T-helper 17 cell (primary cell): ENCODE measurements around the gene PNLIP. TPM values are rescaled to one million over a fixed set of nuclear protein-coding genes. Genes with fewer than 3 reads are reported as not detected.
A peak's percentile ranks its signal among the peaks of the same experiment; 100 is the strongest.

Experiments used
- ATAC-seq: fragments of 150-1000 bp; cut with Tn5 transposase; 2 replicates; pipeline ENCODE4 v1.10.0; 2021; ENCODE audit warnings: mild to moderate bottlenecking, moderate library complexity
- DNase-seq, 3 donors: peaks; one replicate each; pipeline versions ENCODE4 v3.0.0 to v3.0.0-alpha.2; 2020 to 2021
- H3K9me3 ChIP-seq: one replicate; pipeline ENCODE4 v1.7.0; 2013; ENCODE audit warnings: low read length, mild to moderate bottlenecking; ENCODE audit not compliant: control insufficient read depth, poor library complexity, severe bottlenecking
- H3K27ac Mint-ChIP-seq: one replicate; pipeline ENCODE4 v1.8.0; 2022; ENCODE audit warnings: mild to moderate bottlenecking, moderate library complexity, mixed read lengths
- H3K27me3 Mint-ChIP-seq: one replicate; pipeline ENCODE4 v1.8.0; 2022; ENCODE audit warnings: mixed read lengths
- H3K36me3 Mint-ChIP-seq: one replicate; pipeline ENCODE4 v1.8.0; 2022; ENCODE audit warnings: low read depth, mixed read lengths
- H3K4me1 Mint-ChIP-seq: one replicate; pipeline ENCODE4 v1.8.0; 2022; ENCODE audit warnings: mild to moderate bottlenecking, mixed read lengths
- H3K4me3 Mint-ChIP-seq: one replicate; pipeline ENCODE4 v1.8.0; 2022; ENCODE audit warnings: mild to moderate bottlenecking, moderate library complexity, mixed read lengths
- total RNA-seq, 4 donors: library from RNA in 2 of 4; stranded (reverse) in 2 of 4; gene quantifications; one replicate each; pipeline ENCODE4 v1.2.3 and lab custom pipeline; 2022 to 2026

PNLIP gene
- total RNA-seq, 2 donors from 2014 or later: not detected

DNA sequence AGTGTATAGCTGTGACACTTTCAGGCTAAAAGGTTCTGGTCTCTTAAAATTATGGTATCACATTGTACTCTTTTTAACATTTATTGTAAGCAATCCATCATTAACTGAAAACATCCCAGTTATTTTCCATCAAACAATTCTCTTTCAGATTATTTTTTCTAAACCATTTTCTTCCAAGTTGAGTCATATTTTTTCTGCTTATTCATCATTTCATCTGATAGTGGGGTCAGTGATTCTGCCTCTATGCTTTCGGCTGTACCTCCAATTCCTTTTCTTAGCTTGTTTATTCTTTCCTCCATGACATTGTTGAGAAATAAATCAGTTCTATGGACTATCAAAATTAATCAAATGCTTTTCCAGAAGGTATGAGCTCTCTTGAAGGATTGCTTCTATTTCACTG lies 609 bp upstream of the PNLIP start:
- H3K27me3 Mint-ChIP-seq: peaks cover 4% of the 10 kb centered on the region
- no peak for ATAC-seq
- DNase-seq: no peak
- H3K36me3 Mint-ChIP-seq: no peaks in the 10 kb centered on the region
- H3K4me3 Mint-ChIP-seq: no peak overlapping the region
- no peaks in the 10 kb centered on the region for H3K9me3 ChIP-seq
- H3K4me1 Mint-ChIP-seq: no peaks in the 10 kb centered on the region
- peak overlapping the region; percentile 10 for H3K27ac Mint-ChIP-seq

DNA sequence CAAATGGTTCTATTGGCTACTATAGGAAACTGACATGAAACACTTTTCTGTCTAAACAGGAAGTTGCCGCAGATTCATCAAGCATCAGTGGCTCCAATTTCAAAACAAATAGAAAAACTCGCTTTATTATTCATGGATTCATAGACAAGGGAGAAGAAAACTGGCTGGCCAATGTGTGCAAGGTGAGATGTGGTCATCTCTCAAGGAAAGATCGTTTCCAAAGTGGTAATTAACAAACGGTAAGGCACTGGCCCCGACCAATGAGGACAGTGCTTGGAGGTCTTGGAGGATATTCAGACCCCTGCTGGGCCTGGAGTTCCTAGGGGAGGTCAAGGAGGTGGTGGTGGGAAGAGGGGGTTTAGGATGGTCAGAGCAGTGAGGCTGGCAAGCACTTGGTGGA lies 2.6 kb downstream of the PNLIP start:
- ATAC-seq (no peak), DNase-seq (no peak)
- Mint-ChIP-seq H3K36me3 (no peaks in the 10 kb centered on the region), H3K27me3 (peaks cover 4% of the 10 kb centered on the region), H3K4me1 (no peaks in the 10 kb centered on the region), H3K27ac (no peak overlapping the region), H3K4me3 (no peak overlapping the region)
- H3K9me3 ChIP-seq: no peaks in the 10 kb centered on the region

DNA sequence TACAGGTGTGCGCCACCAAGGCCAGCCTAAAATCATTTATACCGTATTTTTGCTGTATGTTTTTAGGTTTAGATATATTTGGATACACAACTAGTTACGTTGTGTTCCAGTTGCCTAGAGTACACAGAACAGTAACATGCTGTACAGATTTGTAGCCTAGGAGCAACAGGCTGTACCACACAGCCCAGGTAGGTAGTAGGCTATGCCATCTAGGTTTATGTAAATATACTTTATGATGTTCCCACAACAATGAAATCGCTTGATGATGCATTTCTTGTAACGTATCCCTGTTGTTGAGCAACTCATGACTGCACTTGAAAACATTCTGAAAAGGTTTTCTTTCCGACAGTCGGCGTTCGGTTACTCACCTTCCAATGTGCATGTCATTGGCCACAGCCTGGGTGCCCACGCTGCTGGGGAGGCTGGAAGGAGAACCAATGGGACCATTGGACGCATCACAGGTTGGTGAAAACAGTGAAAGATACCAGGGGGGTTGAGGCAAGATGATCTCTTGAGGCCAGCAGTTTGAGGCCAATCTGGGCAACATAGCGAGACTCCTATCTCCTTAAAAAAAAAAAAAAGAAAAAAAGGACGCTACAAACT lies 7.7 kb downstream of the PNLIP start:
- H3K9me3 ChIP-seq: no peaks in the 10 kb centered on the region
- H3K27ac Mint-ChIP-seq: no peak overlapping the region
- DNase-seq (no peak), ATAC-seq (no peak)
- H3K36me3 Mint-ChIP-seq: no peaks in the 10 kb centered on the region
- no peaks in the 10 kb centered on the region for H3K4me1 Mint-ChIP-seq
- H3K27me3 Mint-ChIP-seq: no peaks in the 10 kb centered on the region
- H3K4me3 Mint-ChIP-seq: no peak overlapping the region

DNA sequence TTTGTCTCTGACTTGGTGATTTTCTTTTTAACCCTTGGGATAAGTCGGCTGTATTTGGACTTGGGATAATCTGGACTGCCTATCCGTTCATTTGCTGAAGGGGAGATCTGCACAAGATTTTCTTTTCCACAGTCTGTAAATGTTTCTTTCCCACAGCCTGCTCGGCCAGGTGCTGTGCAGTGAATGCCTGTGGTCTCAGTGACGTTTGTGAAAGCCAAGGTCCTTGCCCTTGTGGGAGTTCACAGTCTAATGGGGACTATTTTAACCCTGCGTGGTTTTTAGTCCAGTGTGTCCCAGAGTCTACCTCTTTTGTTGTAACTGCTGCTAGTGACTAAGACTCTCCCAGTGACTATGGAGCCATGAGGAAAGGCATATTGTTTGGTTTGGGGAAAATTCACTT lies 8.9 kb downstream of the PNLIP start:
- H3K9me3 ChIP-seq: no peaks in the 10 kb centered on the region

DNA sequence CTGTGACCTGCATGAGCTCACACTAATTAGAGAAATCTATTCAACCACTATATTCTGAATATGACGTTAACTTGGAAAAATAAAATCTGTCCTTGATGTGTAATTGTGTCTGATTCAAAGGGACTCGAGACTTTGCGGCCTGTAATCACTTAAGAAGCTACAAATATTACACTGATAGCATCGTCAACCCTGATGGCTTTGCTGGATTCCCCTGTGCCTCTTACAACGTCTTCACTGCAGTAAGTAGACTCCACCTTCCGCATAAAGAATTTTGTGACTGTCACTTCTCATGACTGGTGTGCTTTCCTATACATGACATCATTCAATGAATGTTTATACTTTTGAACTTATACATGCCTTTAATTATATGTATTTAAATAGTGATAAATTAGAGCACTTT lies 10.1 kb downstream of the PNLIP start:
- Mint-ChIP-seq H3K36me3 (no peaks in the 10 kb centered on the region), H3K4me3 (no peak overlapping the region), H3K27me3 (no peaks in the 10 kb centered on the region), H3K4me1 (no peaks in the 10 kb centered on the region), H3K27ac (no peak overlapping the region)
- ATAC-seq: no peak
- no peaks in the 10 kb centered on the region for H3K9me3 ChIP-seq
- no peak for DNase-seq

More for the DNA sequence above, 8.9 kb downstream of the PNLIP start:
- H3K36me3 Mint-ChIP-seq: no peaks in the 10 kb centered on the region
- no peak overlapping the region for H3K27ac Mint-ChIP-seq
- DNase-seq: no peak
- no peak for ATAC-seq
- no peaks in the 10 kb centered on the region for H3K27me3 Mint-ChIP-seq
- H3K4me3 Mint-ChIP-seq: no peak overlapping the region
- H3K4me1 Mint-ChIP-seq: no peaks in the 10 kb centered on the region

DNA sequence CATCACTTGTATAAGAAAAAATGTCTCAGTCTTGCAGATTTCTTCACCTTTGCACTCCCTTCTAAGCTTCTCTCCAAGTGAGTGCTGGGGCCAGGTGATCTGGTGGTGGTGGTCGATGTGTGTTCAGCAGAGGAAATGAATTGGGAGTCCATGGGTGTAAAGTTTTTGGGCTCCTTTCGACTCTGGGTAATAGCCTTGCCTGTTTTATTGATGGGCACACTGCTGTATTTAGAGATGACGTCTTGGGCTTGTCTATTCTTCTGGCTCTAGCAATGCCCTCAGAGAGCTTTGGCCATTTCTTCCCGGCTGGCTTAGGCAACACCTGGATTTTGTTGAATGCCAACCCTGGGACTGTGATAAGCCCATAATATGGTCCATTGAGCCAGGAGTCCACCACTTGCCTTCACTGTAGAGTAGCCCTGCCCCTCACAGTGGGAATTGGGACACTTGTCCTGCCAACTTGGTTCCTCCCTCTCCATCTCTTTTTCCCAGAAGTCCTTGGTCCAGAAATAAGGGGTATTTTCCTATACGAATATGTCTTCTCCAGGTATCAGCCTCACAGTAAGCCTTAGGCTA lies 11.7 kb downstream of the PNLIP start:
- ATAC-seq: no peak
- Mint-ChIP-seq H3K4me3 (no peak overlapping the region), H3K27me3 (peaks cover 5% of the 10 kb centered on the region), H3K27ac (no peak overlapping the region), H3K36me3 (no peaks in the 10 kb centered on the region), H3K4me1 (no peaks in the 10 kb centered on the region)
- H3K9me3 ChIP-seq: no peaks in the 10 kb centered on the region
- DNase-seq: no peak

DNA sequence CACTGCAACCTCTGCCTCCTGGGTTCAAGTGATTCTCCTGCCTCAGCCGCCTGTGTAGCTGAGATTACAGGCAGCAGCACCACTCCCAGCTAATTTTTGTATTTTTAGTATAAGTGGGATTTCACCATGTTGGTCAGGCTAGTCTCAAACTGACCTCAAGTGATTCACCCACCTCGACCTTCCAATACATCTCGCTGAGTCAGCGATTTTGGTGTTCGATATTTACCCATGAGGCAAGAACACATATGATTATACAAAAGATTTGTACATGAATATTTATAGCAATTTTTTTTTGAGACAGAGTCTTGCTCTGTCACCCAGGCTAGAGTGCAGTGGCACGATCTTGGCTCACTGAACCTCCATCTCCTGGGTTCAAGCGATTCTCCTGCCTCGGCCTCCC lies 19.8 kb downstream of the PNLIP start:
- DNase-seq (no peak), ATAC-seq (no peak)
- H3K9me3 ChIP-seq: no peaks in the 10 kb centered on the region
- no peaks in the 10 kb centered on the region for H3K36me3 Mint-ChIP-seq
- peaks cover 6% of the 10 kb centered on the region for H3K27me3 Mint-ChIP-seq
- H3K4me1 Mint-ChIP-seq: no peaks in the 10 kb centered on the region
- H3K27ac Mint-ChIP-seq: no peak overlapping the region
- no peak overlapping the region for H3K4me3 Mint-ChIP-seq

DNA sequence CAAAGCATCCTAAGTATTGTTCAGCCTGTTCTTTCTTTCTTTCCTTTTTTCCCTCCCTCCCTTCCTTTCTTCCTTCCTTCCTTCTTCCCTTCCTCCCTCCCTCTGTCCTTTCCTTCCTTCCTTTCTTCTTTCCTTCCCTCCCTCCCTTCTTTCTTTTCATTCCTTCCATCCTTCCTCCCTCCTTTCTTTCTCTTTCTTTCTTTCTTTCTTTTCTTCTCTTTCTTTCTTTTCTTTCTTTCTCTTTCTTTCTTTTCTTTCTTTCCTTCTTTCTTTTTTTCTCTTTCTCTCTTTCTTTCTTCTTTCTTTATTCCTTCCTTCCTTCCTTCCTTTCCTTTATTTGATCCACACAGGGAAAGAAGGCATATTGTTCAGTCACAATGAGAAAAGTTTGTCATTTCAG lies 21.2 kb downstream of the PNLIP start:
- ATAC-seq (no peak), DNase-seq (no peak)
- Mint-ChIP-seq H3K27me3 (peaks cover 5% of the 10 kb centered on the region), H3K36me3 (no peaks in the 10 kb centered on the region), H3K4me1 (no peaks in the 10 kb centered on the region), H3K4me3 (no peak overlapping the region), H3K27ac (no peak overlapping the region)
- H3K9me3 ChIP-seq: no peaks in the 10 kb centered on the region

DNA sequence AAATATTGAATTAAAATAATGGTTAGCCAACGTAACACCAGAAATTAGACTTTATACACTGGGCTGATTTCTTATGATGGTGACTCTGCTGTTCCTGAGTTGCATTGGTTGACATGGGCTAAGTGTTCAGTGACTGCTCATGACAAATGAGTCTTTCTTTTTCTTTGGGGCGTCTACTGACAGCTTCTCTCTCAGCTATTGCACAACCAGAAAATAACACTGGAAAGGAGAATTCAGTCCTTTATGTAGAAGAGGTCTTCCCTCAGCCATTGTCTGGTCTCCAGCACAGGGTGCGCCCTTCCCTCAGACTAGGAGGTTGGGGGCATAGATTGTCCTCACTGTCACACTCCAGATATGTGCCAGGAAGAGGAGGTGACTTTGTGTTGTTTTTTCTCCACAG lies 21.6 kb downstream of the PNLIP start:
- no peaks in the 10 kb centered on the region for H3K9me3 ChIP-seq
- H3K4me3 Mint-ChIP-seq: no peak overlapping the region
- no peaks in the 10 kb centered on the region for H3K4me1 Mint-ChIP-seq
- peaks cover 1% of the 10 kb centered on the region for H3K27me3 Mint-ChIP-seq
- DNase-seq (no peak), ATAC-seq (no peak)
- H3K27ac Mint-ChIP-seq: no peak overlapping the region
- H3K36me3 Mint-ChIP-seq: no peaks in the 10 kb centered on the region

DNA sequence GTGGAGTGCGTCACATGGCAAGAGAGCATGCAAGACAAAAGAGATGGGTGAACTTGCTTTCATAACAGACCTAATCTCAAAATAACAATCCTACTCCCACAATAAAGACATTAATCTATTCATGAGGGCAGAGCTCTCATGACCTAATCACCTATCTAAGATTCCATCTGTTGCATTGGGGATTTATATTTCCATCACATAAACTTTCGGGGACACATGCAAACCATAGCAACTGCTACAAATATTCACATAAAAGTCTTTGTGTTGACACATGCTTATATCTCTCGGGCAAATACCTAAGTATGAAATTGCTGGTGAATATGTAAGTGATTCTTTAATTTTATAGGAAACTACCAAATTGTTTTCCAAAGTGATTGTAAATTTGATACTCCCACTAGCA lies 29.1 kb downstream of the PNLIP start:
- Mint-ChIP-seq H3K4me1 (no peaks in the 10 kb centered on the region), H3K36me3 (no peaks in the 10 kb centered on the region), H3K4me3 (no peak overlapping the region), H3K27me3 (peaks cover 6% of the 10 kb centered on the region), H3K27ac (no peak overlapping the region)
- no peaks in the 10 kb centered on the region for H3K9me3 ChIP-seq
- DNase-seq (no peak), ATAC-seq (no peak)

DNA sequence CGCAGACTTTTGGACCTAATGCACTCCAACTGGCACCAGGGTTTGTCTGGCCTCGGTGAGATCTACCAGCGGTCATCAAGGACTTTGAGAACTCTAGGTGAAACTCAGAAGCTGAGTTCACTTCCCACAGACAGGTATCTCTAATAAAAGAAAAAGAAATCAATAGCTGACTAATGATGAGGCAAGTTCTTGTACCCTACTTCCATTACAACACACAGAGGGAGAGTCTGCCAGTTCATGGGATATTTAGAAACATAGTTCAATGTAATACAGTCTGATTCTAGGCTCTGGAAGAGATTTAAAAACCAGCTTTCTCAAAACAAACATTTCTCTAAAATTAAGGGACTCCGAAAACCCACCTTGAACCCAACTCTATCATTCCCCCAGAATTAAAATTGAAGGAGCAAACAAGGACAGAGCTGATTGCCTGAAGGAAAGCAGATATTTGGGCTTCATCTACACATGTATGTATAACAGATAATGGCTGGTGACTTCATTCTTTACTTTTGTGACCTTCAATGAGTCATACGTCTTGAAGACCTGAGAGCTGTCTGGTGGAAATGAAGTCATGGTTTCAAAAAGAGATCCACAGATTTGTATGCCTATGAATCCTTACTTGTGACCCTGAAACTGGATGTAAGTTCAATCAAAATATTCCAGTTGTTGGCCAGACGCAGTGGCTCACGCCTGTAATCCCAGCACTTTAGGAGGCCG lies 42.3 kb downstream of the PNLIP start:
- Mint-ChIP-seq H3K27me3 (peaks cover 13% of the 10 kb centered on the region), H3K36me3 (no peaks in the 10 kb centered on the region), H3K4me3 (no peak overlapping the region), H3K4me1 (no peaks in the 10 kb centered on the region), H3K27ac (no peak overlapping the region)
- H3K9me3 ChIP-seq: no peaks in the 10 kb centered on the region
- ATAC-seq (no peak), DNase-seq (no peak)

DNA sequence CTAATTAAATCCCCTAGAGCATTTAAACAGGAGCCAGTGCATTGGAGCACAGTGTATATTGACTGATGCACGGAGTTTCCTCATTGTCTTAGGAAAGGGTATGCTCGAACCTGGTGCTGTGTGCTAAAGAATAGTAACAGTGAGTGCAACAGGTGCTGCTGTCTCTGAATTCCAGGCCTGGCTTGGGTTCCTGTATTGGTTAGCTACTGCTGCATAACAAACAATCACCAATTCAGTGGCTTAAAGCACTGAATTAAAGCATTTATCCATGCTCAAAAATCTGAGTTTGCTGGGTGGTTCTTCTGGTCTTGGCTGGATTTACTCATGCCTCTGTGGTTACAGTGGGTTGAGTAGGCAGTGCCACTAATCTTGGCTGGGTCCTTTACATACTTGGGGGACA lies 43.3 kb downstream of the PNLIP start:
- H3K27me3 Mint-ChIP-seq: peaks cover 18% of the 10 kb centered on the region
- H3K4me1 Mint-ChIP-seq: no peaks in the 10 kb centered on the region
- no peak overlapping the region for H3K4me3 Mint-ChIP-seq
- no peak overlapping the region for H3K27ac Mint-ChIP-seq
- DNase-seq (no peak), ATAC-seq (no peak)
- no peaks in the 10 kb centered on the region for H3K9me3 ChIP-seq
- no peaks in the 10 kb centered on the region for H3K36me3 Mint-ChIP-seq

DNA sequence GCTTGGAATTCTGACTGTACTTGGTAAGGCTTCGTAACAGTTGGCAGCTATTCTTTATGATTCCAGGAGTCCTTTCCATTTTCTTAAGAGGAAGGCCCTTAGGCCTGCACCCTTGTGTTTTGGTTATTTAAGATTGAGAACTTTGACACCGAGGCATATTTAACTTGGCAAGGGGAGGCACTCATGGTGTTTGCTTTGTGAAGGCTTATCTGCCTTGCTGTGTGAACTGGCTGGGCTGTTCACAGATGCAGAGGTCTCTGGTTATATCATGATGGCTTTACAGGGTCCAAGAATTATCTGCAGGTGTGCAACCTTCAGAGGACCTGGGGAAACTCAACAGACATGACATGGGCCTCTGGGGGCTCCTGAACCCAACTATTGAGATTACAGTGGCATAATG lies 44.2 kb downstream of the PNLIP start:
- H3K27ac Mint-ChIP-seq: no peak overlapping the region
- no peak overlapping the region for H3K4me3 Mint-ChIP-seq
- peaks cover 18% of the 10 kb centered on the region for H3K27me3 Mint-ChIP-seq
- H3K36me3 Mint-ChIP-seq: no peaks in the 10 kb centered on the region
- no peak for ATAC-seq
- no peaks in the 10 kb centered on the region for H3K9me3 ChIP-seq
- no peaks in the 10 kb centered on the region for H3K4me1 Mint-ChIP-seq
- no peak for DNase-seq
